H1 (cell line): Measurements from ENCODE around the gene NLRP6. TPM values are rescaled to one million over a fixed set of nuclear protein-coding genes. Genes with fewer than 3 reads are reported as not detected.

Experiments
- CTCF ChIA-PET: fragments of 300-600 bp; sonication (Branson Sonifier 250); formaldehyde crosslinking; loops from one replicate; lab custom pipeline; 2021; ENCODE audit not compliant: partially characterized antibody; lab: Charles Lee
- POLR2A ChIA-PET: fragments of 300-600 bp; sonication (Branson Sonifier 250); formaldehyde crosslinking; loops from one replicate; lab custom pipeline; 2021; ENCODE audit warnings: inconsistent platforms; ENCODE audit not compliant: partially characterized antibody; lab: Charles Lee
- DNase-seq, 2 experiments: peaks; one replicate each; pipeline versions ENCODE4 v3.0.0 to v3.0.0-alpha.2; 2010 to 2022; ENCODE audit warnings: low spot score in 2 of 2, low read depth in 1 of 2, mixed read lengths in 1 of 2
- FAIRE-seq: peaks from 2 replicates; lab custom pipeline; 2011; peaks lifted over from hg19 to GRCh38; lab: Jason Lieb, UNC
- H2AFZ ChIP-seq: 2 replicates; pipeline ENCODE4 v1.8.1; 2012; ENCODE audit warnings: low read length, inconsistent platforms
- H2AK5ac ChIP-seq: 2 replicates; pipeline ENCODE4 v1.6.1; 2013; ENCODE audit warnings: low read depth, low read length
- H2BK120ac ChIP-seq: replicated peaks from 2 replicates; pipeline ENCODE3; 2013; ENCODE audit warnings: low read depth, low read length, inconsistent platforms
- H2BK12ac ChIP-seq: 2 replicates; pipeline ENCODE4 v1.6.1; 2013; ENCODE audit warnings: low read depth, low read length
- H2BK15ac ChIP-seq: 2 replicates; pipeline ENCODE4 v1.6.1; 2013; ENCODE audit warnings: low read length
- H2BK20ac ChIP-seq: 2 replicates; pipeline ENCODE4 v1.6.1; 2013; ENCODE audit warnings: low read length
- H2BK5ac ChIP-seq: 2 replicates; pipeline ENCODE4 v1.6.1; 2013; ENCODE audit warnings: low read depth, low read length
- H3K14ac ChIP-seq: 2 replicates; pipeline ENCODE4 v1.6.1; 2013; ENCODE audit warnings: inconsistent platforms; ENCODE audit not compliant: insufficient read length
- H3K18ac ChIP-seq: 2 replicates; pipeline ENCODE4 v1.6.1; 2013; ENCODE audit warnings: low read length; ENCODE audit errors: extremely low read depth
- H3K23ac ChIP-seq: 2 replicates; pipeline ENCODE4 v1.6.1; 2013; ENCODE audit warnings: inconsistent platforms; ENCODE audit not compliant: insufficient read length
- H3K23me2 ChIP-seq: 2 replicates; pipeline ENCODE4 v1.6.1; 2013; ENCODE audit warnings: low read depth, low read length
- H3K27ac ChIP-seq: 2 replicates; pipeline ENCODE4 v1.6.1; 2011; ENCODE audit warnings: low read depth, low read length, inconsistent platforms
- H3K27me3 ChIP-seq, 4 experiments: replicated peaks in 1 of 4; 1 replicate in 1 of 4; 2 replicates in 3 of 4; pipeline versions ENCODE4 v1.6.1 to v1.8.1; 2011 to 2013; ENCODE audit warnings: low read length in 3 of 4, mild to moderate bottlenecking in 3 of 4, inconsistent platforms in 2 of 4, mixed read lengths in 2 of 4, moderate library complexity in 1 of 4; ENCODE audit not compliant: control insufficient read depth in 3 of 4, insufficient read depth in 3 of 4; ENCODE audit errors: extremely low read depth in 1 of 4
- H3K36me3 ChIP-seq, 4 experiments: 2 replicates each; pipeline versions ENCODE4 v1.6.1 to v1.8.1; 2011 to 2013; ENCODE audit warnings: mild to moderate bottlenecking in 4 of 4, low read length in 3 of 4, moderate library complexity in 2 of 4, control low read depth in 1 of 4, inconsistent platforms in 1 of 4; ENCODE audit not compliant: insufficient read depth in 4 of 4, control insufficient read depth in 2 of 4
- H3K4ac ChIP-seq: replicated peaks from 2 replicates; pipeline ENCODE3; 2013; ENCODE audit warnings: low read length, low read depth, mixed read lengths, inconsistent platforms; ENCODE audit not compliant: insufficient read length
- H3K4me1 ChIP-seq, 4 experiments: replicated peaks in 1 of 4; 1 replicate in 1 of 4; 2 replicates in 3 of 4; pipeline versions ENCODE4 v1.6.1 to v1.8.1; 2011 to 2013; ENCODE audit warnings: low read length in 3 of 4, inconsistent platforms in 2 of 4, mixed read lengths in 1 of 4; ENCODE audit not compliant: insufficient read depth in 4 of 4, control insufficient read depth in 3 of 4
- H3K4me2 ChIP-seq, 2 experiments: 2 replicates each; pipeline versions ENCODE4 v1.6.1 to v1.8.1; 2011 to 2013; ENCODE audit warnings: low read depth in 2 of 2, low read length in 2 of 2, control low read depth in 1 of 2, inconsistent platforms in 1 of 2, mild to moderate bottlenecking in 1 of 2; ENCODE audit not compliant: insufficient read depth in 1 of 2
- H3K4me3 ChIP-seq, 4 experiments: fragments of 200-600, 300-600 bp in 1 of 4; sonication (generic), shearing (Covaris generic), sonication (Bioruptor Twin) in 1 of 4; 2 replicates each; pipeline versions ENCODE4 v1.5.1 to v1.8.1; 2011 to 2016; ENCODE audit warnings: low read length in 4 of 4, low read depth in 3 of 4, control low read depth in 2 of 4, inconsistent platforms in 2 of 4, mild to moderate bottlenecking in 2 of 4, mixed read lengths in 1 of 4, moderate library complexity in 1 of 4; ENCODE audit not compliant: insufficient read depth in 2 of 4; ENCODE audit errors: extremely low read depth in 1 of 4
- H3K56ac ChIP-seq: replicated peaks from 2 replicates; pipeline ENCODE3; 2013; ENCODE audit warnings: low read depth, mild to moderate bottlenecking, mixed read lengths, low read length, inconsistent platforms; ENCODE audit not compliant: insufficient read length
- H3K79me1 ChIP-seq: 2 replicates; pipeline ENCODE4 v1.6.1; 2013; ENCODE audit warnings: low read depth, low read length, control low read depth
- H3K79me2 ChIP-seq, 2 experiments: 2 replicates each; pipeline versions ENCODE4 v1.6.1 to v1.8.1; 2012 to 2013; ENCODE audit warnings: low read length in 2 of 2, mild to moderate bottlenecking in 2 of 2, inconsistent platforms in 1 of 2; ENCODE audit not compliant: insufficient read depth in 2 of 2, control insufficient read depth in 1 of 2
- H3K9ac ChIP-seq, 4 experiments: replicated peaks in 1 of 4; 1 replicate in 1 of 4; 2 replicates in 3 of 4; pipeline versions ENCODE4 v1.6.1 to v1.8.1; 2011 to 2013; ENCODE audit warnings: low read depth in 3 of 4, low read length in 3 of 4, control low read depth in 2 of 4, mild to moderate bottlenecking in 2 of 4, moderate library complexity in 2 of 4, inconsistent platforms in 1 of 4; ENCODE audit errors: extremely low read depth in 1 of 4
- H3K9me3 ChIP-seq, 2 experiments: 2 replicates each; pipeline versions ENCODE4 v1.6.1 to v1.8.1; 2012 to 2013; ENCODE audit warnings: mild to moderate bottlenecking in 2 of 2, moderate library complexity in 2 of 2, control low read depth in 1 of 2, inconsistent platforms in 1 of 2, low read depth in 1 of 2, low read length in 1 of 2, mixed read lengths in 1 of 2; ENCODE audit not compliant: insufficient read depth in 2 of 2
- H4K20me1 ChIP-seq, 2 experiments: replicated peaks in 1 of 2; 2 replicates each; pipeline versions ENCODE3 to v1.8.1; 2011 to 2013; ENCODE audit warnings: inconsistent platforms in 2 of 2, low read length in 2 of 2, mild to moderate bottlenecking in 1 of 2; ENCODE audit not compliant: insufficient read depth in 2 of 2, control insufficient read depth in 1 of 2
- H4K5ac ChIP-seq: 2 replicates; pipeline ENCODE4 v1.6.1; 2013; ENCODE audit warnings: low read length, low read depth, mixed read lengths, inconsistent platforms; ENCODE audit not compliant: insufficient read length
- H4K8ac ChIP-seq: 2 replicates; pipeline ENCODE4 v1.8.0; 2013; ENCODE audit warnings: mild to moderate bottlenecking, moderate library complexity, low read length, inconsistent platforms; ENCODE audit not compliant: insufficient read depth; ENCODE audit errors: extremely low read depth
- H4K91ac ChIP-seq: replicated peaks from 2 replicates; pipeline ENCODE3; 2013; ENCODE audit warnings: low read length, mixed read lengths, inconsistent platforms; ENCODE audit not compliant: insufficient read length
- MAFK ChIP-seq: IDR thresholded peaks from 2 replicates; pipeline ENCODE4 v1.6.1; 2012; ENCODE audit warnings: low read depth, mild to moderate bottlenecking, improper control_type of control experiment, low read length
- NANOG ChIP-seq: IDR thresholded peaks from 2 replicates; pipeline ENCODE4 v1.6.1; 2011; ENCODE audit warnings: low read length, low read depth, mild to moderate bottlenecking, inconsistent platforms; ENCODE audit not compliant: insufficient read depth, poor library complexity, severe bottlenecking
- TAF7 ChIP-seq: optimal IDR thresholded peaks from 2 replicates; pipeline ENCODE3; 2011; ENCODE audit warnings: low read depth, mild to moderate bottlenecking, inconsistent platforms, low read length, moderate library complexity, borderline replicate concordance
- ZNF274 ChIP-seq: IDR thresholded peaks from 2 replicates; pipeline ENCODE4 v1.7.0; 2012; ENCODE audit warnings: low read length, borderline replicate concordance; ENCODE audit errors: extremely low read depth
- WGBS, 2 experiments: shearing (Covaris generic) in 1 of 2; methylation state at CpG; one replicate each; pipeline versions ENCODE4 v1.1.6 to v1.1.7; 2013 to 2015; ENCODE audit warnings: low lambda C conversion rate in 2 of 2, mixed read lengths in 2 of 2, inconsistent platforms in 1 of 2, low coverage in 1 of 2, missing lambda C conversion rate in 1 of 2; ENCODE audit not compliant: insufficient replicate concordance in 2 of 2, insufficient coverage in 1 of 2, insufficient read length in 1 of 2; ENCODE audit errors: extremely low coverage in 1 of 2, missing lambda C conversion rate in 1 of 2; 5-methylcytosine and 5-hydroxymethylcytosine counted together
- polyA plus RNA-seq, 7 experiments: library from polyadenylated mRNA; depleted of rRNA in 3 of 7; stranded (reverse) in 5 of 7; unstranded in 2 of 7; fragments of >200 nt in 5 of 7; fragments of 200-250 nt in 2 of 7; gene quantifications; 1 replicate in 5 of 7; 2 replicates in 1 of 7; 4 replicates in 1 of 7; pipeline versions ENCODE4 v1.2.1 to v1.2.3, GENCODE V29; 2011 to 2013; ENCODE audit warnings: missing spikeins in 2 of 7, mixed read lengths in 2 of 7
- total RNA-seq: library from RNA; stranded (reverse); fragmentation: NEBNext Ultra II Directional; extraction: Animal tissue kit (Norgen Biotek cat#: 25700); gene quantifications from 2 replicates; pipeline ENCODE4 v1.2.1, GENCODE V29; 2021

The NLRP6 gene
- total and polyA plus RNA-seq, 2 of the 8 experiments (the other 6 are each of a cell fraction or from before 2014, with no cell fraction given) = not detected

GRCh38 chr11:330307-330693 is 52.1 kb downstream of the NLRP6 start:
- H2BK5ac ChIP-seq = peak overlapping the region; percentile 75; the same call in 1 of the 2 replicates
- H3K79me2 ChIP-seq = no peaks in the 10 kb centered on the region
- no peak overlapping the region for H2AFZ ChIP-seq
- peak overlapping the region; percentile 87; the same call in 1 of the 2 replicates for H2BK12ac ChIP-seq
- H4K5ac ChIP-seq = no peak overlapping the region
- CTCF ChIA-PET = interaction anchor here (1.0 to 3.9 kb wide), 4 partner anchors 14 to 80 kb away, joined by 4 to 12 read pairs (median 10); no protein-coding TSS in a partner anchor
- peak overlapping the region; percentile 4; the same call in 1 of the 2 replicates for H2BK20ac ChIP-seq
- H4K91ac ChIP-seq = peak overlapping the region; percentile 22
- H3K27me3 ChIP-seq = no peaks in the 10 kb centered on the region
- peak overlapping the region; percentile 29; the same call in 1 of the 2 replicates for H3K18ac ChIP-seq
- H3K56ac ChIP-seq = no peak overlapping the region
- no peaks in the 10 kb centered on the region for H4K20me1 ChIP-seq
- no peak overlapping the region for H3K4me3 ChIP-seq
- 83% methylated on average over 14 of the region's 14 CpGs; no CpG with 5 or more reads in 1 of the 2 experiments for WGBS, 2 experiments
- TF ChIP-seq NANOG (no peak), MAFK (no peak), ZNF274 (no peak), TAF7 (no peak)
- H3K79me1 ChIP-seq = no peaks in the 10 kb centered on the region
- DNase-seq (no peak), FAIRE-seq (no peak)
- peak overlapping the region; percentile 92; the same call in 1 of the 2 replicates for H2BK15ac ChIP-seq
- no peak overlapping the region for H3K4ac ChIP-seq
- H3K36me3 ChIP-seq = no peaks in the 10 kb centered on the region
- H4K8ac ChIP-seq = no peak overlapping the region
- H3K4me1 ChIP-seq = peaks cover 3 to 20% (median 12%) of the 10 kb centered on the region in 4 experiments
- no peak overlapping the region for H3K14ac ChIP-seq
- H3K23me2 ChIP-seq = no peaks in the 10 kb centered on the region
- H2AK5ac ChIP-seq = peak overlapping the region; percentile 94; the same call in 1 of the 2 replicates
- peak overlapping the region; percentile 40 for H2BK120ac ChIP-seq
- no peak overlapping the region for H3K4me2 ChIP-seq
- H3K27ac ChIP-seq = no peak overlapping the region
- peaks cover 10 to 11% of the 10 kb centered on the region in 2 experiments; a peak in 3 of 4 replicates for H3K9me3 ChIP-seq
- no peak overlapping the region for H3K9ac ChIP-seq
- H3K23ac ChIP-seq = no peak overlapping the region
- POLR2A ChIA-PET = interaction anchor here (0.7 to 2.6 kb wide), 9 partner anchors 9 to 41 kb away, joined by 3 to 11 read pairs (median 4); partner anchors contain the start of gene PGGHG
